Large intestine (tissue), 12 donors: Measurements from ENCODE around the gene ICOSLG. TPM values are rescaled to one million over a fixed set of nuclear protein-coding genes. Genes with fewer than 3 reads are reported as not detected.
"Not testable (repeated sequence)": the region's sequence is repeated elsewhere in the genome, so short reads cannot be mapped to it uniquely, and the experiment has no call there.

Source experiments
- DNase-seq, 2 donors: peaks; one replicate each; pipeline versions ENCODE4 v3.0.0 to v3.0.0-alpha.2; 2013
- H3K27ac ChIP-seq: one replicate; pipeline ENCODE4 v1.5.1; 2013; ENCODE audit warnings: low read length
- H3K27me3 ChIP-seq: 2 replicates; pipeline ENCODE4 v1.6.1; 2013; ENCODE audit warnings: low read length; ENCODE audit not compliant: control insufficient read depth, insufficient read depth
- H3K36me3 ChIP-seq: 2 replicates; pipeline ENCODE4 v1.6.1; 2013; ENCODE audit warnings: low read length; ENCODE audit not compliant: control insufficient read depth, insufficient read depth
- H3K4me1 ChIP-seq: one replicate; pipeline ENCODE4 v1.6.1; 2013; ENCODE audit warnings: low read length; ENCODE audit not compliant: control insufficient read depth, insufficient read depth
- H3K4me3 ChIP-seq: one replicate; pipeline ENCODE4 v1.5.1; 2013; ENCODE audit warnings: low read length
- H3K9me3 ChIP-seq: one replicate; pipeline ENCODE4 v1.6.1; 2013; ENCODE audit warnings: mild to moderate bottlenecking, low read depth, low read length, moderate library complexity; ENCODE audit not compliant: control insufficient read depth
- WGBS: methylation state at CpG from one replicate; pipeline ENCODE4 v1.1.5; 2013; ENCODE audit warnings: low lambda C conversion rate; ENCODE audit not compliant: insufficient coverage; 5-methylcytosine and 5-hydroxymethylcytosine counted together
- long read RNA-seq, 11 donors: transcript quantifications; one replicate each; lab custom pipeline, GENCODE V29; 2026
- polyA plus RNA-seq: library from polyadenylated mRNA; unstranded; fragments of 120-200 nt; gene quantifications from one replicate; pipeline ENCODE4 v1.2.1, GENCODE V29; 2013

Gene ICOSLG
- 3.0 TPM for polyA plus RNA-seq
- long read RNA-seq, donor 1 = 0 reads
- long read RNA-seq, donor 2 = 0 reads
- long read RNA-seq, donor 3 = 0 reads
- long read RNA-seq, donor 4 = 0 reads
- long read RNA-seq, donor 5 = 0 reads
- long read RNA-seq, donor 6 = 0 reads
- long read RNA-seq, donor 7 = 0 reads
- long read RNA-seq, donor 8, partial matches to known transcripts = 5 of 5 reads
- long read RNA-seq, donor 8, other reads (novel, unspliced or antisense) = 0 of 5 reads
- long read RNA-seq, donor 9 = 0 reads
- long read RNA-seq, donor 10 = 0 reads
- long read RNA-seq, donor 11 = 0 reads

GRCh38 chr21:44240842-44241241 is at the start of gene ICOSLG:
Gene ICOSLG (minus strand): TSS chr21:44240943. CDS start chr21:44240817, 126 bp downstream.
- DNase-seq, H3K4me1 ChIP-seq, H3K9me3 ChIP-seq, H3K4me3 ChIP-seq, H3K27ac ChIP-seq, H3K27me3 ChIP-seq, H3K36me3 ChIP-seq: not testable (repeated sequence)
- WGBS = no CpG with 5 or more reads among the region's 53 CpGs

GRCh38 chr21:44289381-44290010 is 48.8 kb upstream of the ICOSLG start:
- H3K27me3 ChIP-seq = peaks cover 9% of the 10 kb centered on the region
- DNase-seq = no peak
- no peak overlapping the region for H3K27ac ChIP-seq
- peaks cover 8% of the 10 kb centered on the region for H3K9me3 ChIP-seq
- WGBS = no CpG with 5 or more reads among the region's 24 CpGs
- peaks cover 6% of the 10 kb centered on the region for H3K4me1 ChIP-seq
- no peak overlapping the region for H3K4me3 ChIP-seq
- H3K36me3 ChIP-seq = no peaks in the 10 kb centered on the region

GRCh38 chr21:44288251-44289110 is 47.7 kb upstream of the ICOSLG start:
- no peak overlapping the region for H3K27ac ChIP-seq
- H3K4me1 ChIP-seq = peaks cover 6% of the 10 kb centered on the region
- H3K9me3 ChIP-seq = peaks cover 8% of the 10 kb centered on the region
- H3K27me3 ChIP-seq = peaks cover 9% of the 10 kb centered on the region
- no CpG with 5 or more reads among the region's 23 CpGs for WGBS
- DNase-seq = no peak
- no peaks in the 10 kb centered on the region for H3K36me3 ChIP-seq
- no peak overlapping the region for H3K4me3 ChIP-seq

- Histone ChIP-seq H3K27ac (no peak overlapping the region), H3K4me1 (peaks cover 6% of the 10 kb centered on the region), H3K27me3 (peaks cover 9% of the 10 kb centered on the region), H3K4me3 (no peak overlapping the region), H3K9me3 (peaks cover 8% of the 10 kb centered on the region), H3K36me3 (no peaks in the 10 kb centered on the region)
- DNase-seq = no peak
- no CpG with 5 or more reads among the region's 31 CpGs for WGBS
Measured at GRCh38 chr21:44286716-44287632, 46.2 kb upstream of the ICOSLG start.

- H3K9me3 ChIP-seq = peaks cover 8% of the 10 kb centered on the region
Measured at GRCh38 chr21:44286086-44286715, 45.5 kb upstream of the ICOSLG start.

GRCh38 chr21:44285138-44285992 is 44.6 kb upstream of the ICOSLG start, which contains the start of gene AIRE:
Gene AIRE (plus strand): TSS chr21:44285876. CDS start chr21:44286007, 131 bp downstream.
- Histone ChIP-seq H3K4me1 (peaks cover 6% of the 10 kb centered on the region), H3K4me3 (peak within 1 kb of the TSS; percentile 5), H3K27me3 (peaks cover 9% of the 10 kb centered on the region), H3K9me3 (peaks cover 8% of the 10 kb centered on the region), H3K36me3 (no peaks in the 10 kb centered on the region), H3K27ac (no peak within 1 kb of the TSS)
- WGBS = no CpG with 5 or more reads among the region's 56 CpGs
- peak in 1 of 2 donors; percentile 77 for DNase-seq

More at GRCh38 chr21:44286086-44286715, 45.5 kb upstream of the ICOSLG start:
- Histone ChIP-seq H3K36me3 (no peaks in the 10 kb centered on the region), H3K4me1 (peaks cover 6% of the 10 kb centered on the region), H3K27ac (no peak overlapping the region), H3K27me3 (peaks cover 9% of the 10 kb centered on the region), H3K4me3 (no peak overlapping the region)
- no CpG with 5 or more reads among the region's 21 CpGs for WGBS
- no peak for DNase-seq

GRCh38 chr21:44283948-44284347 is 43.2 kb upstream of the ICOSLG start:
- no peak for DNase-seq
- no peak overlapping the region for H3K4me3 ChIP-seq
- H3K27me3 ChIP-seq = peaks cover 9% of the 10 kb centered on the region
- H3K9me3 ChIP-seq = peaks cover 8% of the 10 kb centered on the region
- no CpG with 5 or more reads among the region's 11 CpGs for WGBS
- H3K27ac ChIP-seq = no peak overlapping the region
- H3K4me1 ChIP-seq = peaks cover 6% of the 10 kb centered on the region
- H3K36me3 ChIP-seq = no peaks in the 10 kb centered on the region

- not testable (repeated sequence) for H3K27ac ChIP-seq, H3K4me1 ChIP-seq, H3K27me3 ChIP-seq, DNase-seq, H3K4me3 ChIP-seq, H3K36me3 ChIP-seq, H3K9me3 ChIP-seq
- WGBS = no CpG with 5 or more reads among the region's 11 CpGs
Measured at GRCh38 chr21:44283211-44283785, 42.6 kb upstream of the ICOSLG start.
